ENCODE data around the gene KAT8. TPM values are rescaled to one million over a fixed set of nuclear protein-coding genes. Genes with fewer than 3 reads are reported as not detected.

The KAT8 gene
- total RNA-seq, 4 donors from 2014 or later: 25.7 to 57.2 (median 30.4) TPM

GRCh38 chr16:31179747-31180459 is 62.4 kb downstream of the KAT8 start, which contains the start of gene FUS:
Gene FUS (plus strand): TSS chr16:31180139. CDS start chr16:31180215, 76 bp downstream.
- intact Hi-C loops (cut with DNase I): no loop called here
- Histone ChIP-seq H3K36me3 (peaks cover 12 to 29% (median 21%) of the 10 kb centered on the region in 3 donors), H3K27me3 (no peaks in the 10 kb centered on the region), H3K4me1 (peaks cover 25 to 51% (median 36%) of the 10 kb centered on the region in 3 donors), H3K4me3 (peak within 1 kb of the TSS; percentile 84 to 98 (median 93)), H3K9me3 (no peaks in the 10 kb centered on the region), H3K27ac (peak within 1 kb of the TSS; percentile 95 to 99 (median 98))
- peak in 3 of 6 experiments; percentile 3 to 25 (median 12) for TF ChIP-seq CTCF (IDR thresholded peaks at IDR 0.05)
- peak; percentile 78 to 100 (median 91) for TF ChIP-seq POLR2A (IDR thresholded peaks at IDR 0.05)
- DNase-seq: peak; percentile 59
- WGBS, 2 donors: 0% methylated on average over 6 to 13 of the region's 69 CpGs

Small RNAs within 50 kb of the gene (small RNA-seq; reads per million reads assigned to genes)
- gene AC009088.4 (0 reads per million in 4 donors), gene NDUFA3P6 (0 reads per million in 4 donors)

Other genes starting within 250 kb of the KAT8 start
- 10 to 100 TPM; 16.2 to 41.4 (median 25.8) TPM for gene BCL7C, start 223.6 kb upstream of the KAT8 start, total RNA-seq
- 1 to 10 TPM in 3 of 4 donors, under 1 TPM in 1; 0.53 to 3.6 (median 1.8) TPM for gene CTF1, start 221.1 kb upstream of the KAT8 start, total RNA-seq
- 10 to 100 TPM; 17.0 to 28.7 (median 25.1) TPM for gene FBXL19, start 194.1 kb upstream of the KAT8 start, total RNA-seq
- gene ORAI3, start 168.6 kb upstream of the KAT8 start, total RNA-seq: 10 to 100 TPM in 3 of 4 donors, 1 to 10 TPM in 1; 4.0 to 28.6 (median 18.0) TPM
- 1 to 10 TPM; 3.5 to 8.0 (median 5.4) TPM for gene SETD1A, start 159.9 kb upstream of the KAT8 start, total RNA-seq
- 10 to 100 TPM in 1 of 4 donors, 1 to 10 TPM in 3; 6.9 to 17.0 (median 8.8) TPM for gene HSD3B7, start 132.5 kb upstream of the KAT8 start, total RNA-seq
- gene STX1B, start 107.0 kb upstream of the KAT8 start, total RNA-seq: 1 to 10 TPM in 1 of 4 donors, under 1 TPM in 3; 0.06 to 1.5 (median 0.20) TPM
- 10 to 100 TPM; 19.0 to 35.9 (median 25.1) TPM for gene STX4, start 84.1 kb upstream of the KAT8 start, total RNA-seq
- gene ZNF668, start 43.4 kb upstream of the KAT8 start, total RNA-seq: 10 to 100 TPM in 2 of 4 donors, 1 to 10 TPM in 2; 8.6 to 14.9 (median 10.7) TPM
- gene ZNF646, start 43.2 kb upstream of the KAT8 start, total RNA-seq: 10 to 100 TPM in 2 of 4 donors, 1 to 10 TPM in 2; 6.5 to 13.4 (median 10.0) TPM
- 1 to 10 TPM in 3 of 4 donors, under 1 TPM in 1; 0.41 to 1.3 (median 1.1) TPM for gene PRSS53, start 28.7 kb upstream of the KAT8 start, total RNA-seq
- gene VKORC1, start 22.9 kb upstream of the KAT8 start, total RNA-seq: 10 to 100 TPM; 27.6 to 56.6 (median 44.0) TPM
- 10 to 100 TPM; 26.6 to 39.8 (median 33.5) TPM for gene BCKDK, start 9.3 kb upstream of the KAT8 start, total RNA-seq
- gene PRSS8, start 18.1 kb downstream of the KAT8 start, total RNA-seq: 100 to 1,000 TPM in 1 of 4 donors, 10 to 100 TPM in 3; 39.2 to 121 (median 49.2) TPM
- 1 to 10 TPM in 2 of 4 donors, under 1 TPM in 2; 0.38 to 4.2 (median 1.9) TPM for gene PRSS36, start 32.4 kb downstream of the KAT8 start, total RNA-seq
- gene FUS, start 62.5 kb downstream of the KAT8 start, total RNA-seq: 10 to 100 TPM; 30.2 to 97.8 (median 55.1) TPM
- gene PYCARD, start 85.1 kb downstream of the KAT8 start, total RNA-seq: 10 to 100 TPM; 53.0 to 70.7 (median 63.9) TPM
- not detected for gene TRIM72, start 96.5 kb downstream of the KAT8 start, total RNA-seq
- gene PYDC1, start 99.5 kb downstream of the KAT8 start, total RNA-seq: not detected
- gene ITGAM, start 142.3 kb downstream of the KAT8 start, total RNA-seq: 10 to 100 TPM in 1 of 4 donors, 1 to 10 TPM in 1, under 1 TPM in 2; 0.19 to 20.2 (median 3.1) TPM
- gene ITGAX, start 237.5 kb downstream of the KAT8 start, total RNA-seq: 1 to 10 TPM in 2 of 4 donors, under 1 TPM in 2; 0.82 to 4.5 (median 1.8) TPM